Activated CD4-positive, alpha-beta T cell treated with anti-CD3 and anti-CD28 coated beads, Interleukin-2, amount 10 ng/mL, durations not matched to agents 7 days and 5 days (primary cell): Measurements from ENCODE around the gene FOLR3. TPM values are rescaled to one million over a fixed set of nuclear protein-coding genes. Genes with fewer than 3 reads are reported as not detected.
"Not testable (repeated sequence)": the region's sequence is repeated elsewhere in the genome, so short reads cannot be mapped to it uniquely, and the experiment has no call there.

Experiments
- CTCF ChIA-PET: fragments of 350-600 bp; sonication (Branson Sonifier 250); formaldehyde crosslinking; loops from one replicate; lab custom pipeline; 2021; ENCODE audit warnings: antibody characterized with exemption; lab: Charles Lee
- POLR2A ChIA-PET: fragments of 350-600 bp; sonication (Branson Sonifier 250); formaldehyde crosslinking; loops from one replicate; lab custom pipeline; 2021; ENCODE audit warnings: antibody characterized with exemption; lab: Charles Lee
- DNase-seq: peaks from one replicate; pipeline ENCODE4 v3.0.0-alpha.2; 2020
- H3K27ac Mint-ChIP-seq: one replicate; pipeline ENCODE4 v1.8.0; 2021; ENCODE audit warnings: mild to moderate bottlenecking, moderate library complexity, mixed read lengths
- H3K27me3 Mint-ChIP-seq: one replicate; pipeline ENCODE4 v1.8.0; 2021; ENCODE audit warnings: mixed read lengths
- H3K36me3 Mint-ChIP-seq: one replicate; pipeline ENCODE4 v1.8.0; 2021; ENCODE audit warnings: low read depth, mixed read lengths
- H3K4me1 Mint-ChIP-seq: one replicate; pipeline ENCODE4 v1.8.0; 2021; ENCODE audit warnings: mixed read lengths
- H3K4me3 Mint-ChIP-seq: one replicate; pipeline ENCODE4 v1.8.0; 2021; ENCODE audit warnings: mild to moderate bottlenecking, moderate library complexity, mixed read lengths
- H3K9me3 Mint-ChIP-seq: one replicate; pipeline ENCODE4 v1.8.0; 2021; ENCODE audit warnings: mixed read lengths
- total RNA-seq, 2 experiments: library from RNA; stranded (reverse); gene quantifications; one replicate each; pipeline ENCODE4 v1.2.3, GENCODE V29; 2021

Gene FOLR3
- total RNA-seq, 2 experiments from 2014 or later: not detected

GRCh38 chr11:72127923-72128322 is 7.6 kb upstream of the FOLR3 start:
- H3K36me3 Mint-ChIP-seq: peaks cover 9% of the 10 kb centered on the region
- no peaks in the 10 kb centered on the region for H3K4me1 Mint-ChIP-seq
- peaks cover 22% of the 10 kb centered on the region for H3K27me3 Mint-ChIP-seq
- CTCF ChIA-PET: interaction anchor here (0.6 to 2.1 kb wide), 5 partner anchors 10 to 113 kb away, joined by 3 to 6 read pairs (median 4); no protein-coding TSS in a partner anchor
- H3K27ac Mint-ChIP-seq: no peak overlapping the region
- peaks cover 31% of the 10 kb centered on the region for H3K9me3 Mint-ChIP-seq
- H3K4me3 Mint-ChIP-seq: no peak overlapping the region
- DNase-seq: no peak
- POLR2A ChIA-PET: interaction anchor here (0.6 kb wide), 1 partner anchor 102 kb away, joined by 3 read pairs; no protein-coding TSS in a partner anchor

- H3K36me3 Mint-ChIP-seq: peaks cover 9% of the 10 kb centered on the region
- CTCF ChIA-PET: interaction anchor here (1.0 to 2.1 kb wide), 2 partner anchors 9 to 28 kb away, joined by 3 to 5 read pairs; no protein-coding TSS in a partner anchor
- no peak for DNase-seq
- peaks cover 30% of the 10 kb centered on the region for H3K27me3 Mint-ChIP-seq
- peaks cover 28% of the 10 kb centered on the region for H3K9me3 Mint-ChIP-seq
- H3K4me3 Mint-ChIP-seq: no peak overlapping the region
- POLR2A ChIA-PET: no interaction called here
- no peak overlapping the region for H3K27ac Mint-ChIP-seq
- H3K4me1 Mint-ChIP-seq: no peaks in the 10 kb centered on the region
Measured at GRCh38 chr11:72129381-72129780, 6.1 kb upstream of the FOLR3 start.

GRCh38 chr11:72132646-72133045 is 2.9 kb upstream of the FOLR3 start:
- no peak for DNase-seq
- CTCF ChIA-PET: interaction anchor here (2.6 kb wide), 1 partner anchor 11 kb away, joined by 7 read pairs; no protein-coding TSS in a partner anchor
- H3K27me3 Mint-ChIP-seq: peaks cover 25% of the 10 kb centered on the region
- H3K36me3 Mint-ChIP-seq: peaks cover 6% of the 10 kb centered on the region
- no peak overlapping the region for H3K4me3 Mint-ChIP-seq
- peaks cover 6% of the 10 kb centered on the region for H3K4me1 Mint-ChIP-seq
- no peak overlapping the region for H3K27ac Mint-ChIP-seq
- POLR2A ChIA-PET: no interaction called here
- H3K9me3 Mint-ChIP-seq: peaks cover 16% of the 10 kb centered on the region

- Mint-ChIP-seq H3K9me3 (peaks cover 3% of the 10 kb centered on the region), H3K36me3 (no peaks in the 10 kb centered on the region), H3K4me3 (no peak overlapping the region), H3K4me1 (peaks cover 12% of the 10 kb centered on the region), H3K27me3 (peaks cover 16% of the 10 kb centered on the region), H3K27ac (no peak overlapping the region)
- ChIA-PET POLR2A (no interaction called here), CTCF (no interaction called here)
- no peak for DNase-seq
Measured at GRCh38 chr11:72135891-72136683, 562 bp downstream of the FOLR3 start.

- POLR2A ChIA-PET: no interaction called here
- H3K4me1 Mint-ChIP-seq: peaks cover 19% of the 10 kb centered on the region
Measured at GRCh38 chr11:72136684-72137262, 1.2 kb downstream of the FOLR3 start.

GRCh38 chr11:72138821-72139390 is 3.4 kb downstream of the FOLR3 start:
- no peak for DNase-seq
- peaks cover 3% of the 10 kb centered on the region for H3K9me3 Mint-ChIP-seq
- ChIA-PET CTCF (interaction anchor here (0.9 to 1.1 kb wide), 2 partner anchors 10 to 296 kb away, joined by 3 read pairs; partner anchors contain the start of gene CLPB), POLR2A (interaction anchor here (0.5 kb wide), 1 partner anchor 210 kb away, joined by 3 read pairs; the partner anchor contains the start of gene XNDC1N)
- peaks cover 27% of the 10 kb centered on the region for H3K4me1 Mint-ChIP-seq
- no peaks in the 10 kb centered on the region for H3K36me3 Mint-ChIP-seq
- no peak overlapping the region for H3K27ac Mint-ChIP-seq
- no peak overlapping the region for H3K4me3 Mint-ChIP-seq
- peaks cover 2% of the 10 kb centered on the region for H3K27me3 Mint-ChIP-seq

More at GRCh38 chr11:72136684-72137262, 1.2 kb downstream of the FOLR3 start:
- Mint-ChIP-seq H3K9me3 (peaks cover 3% of the 10 kb centered on the region), H3K27ac (no peak overlapping the region), H3K36me3 (no peaks in the 10 kb centered on the region), H3K27me3 (peaks cover 16% of the 10 kb centered on the region), H3K4me3 (no peak overlapping the region)
- no peak for DNase-seq
- CTCF ChIA-PET: interaction anchor here (0.6 kb wide), 1 partner anchor 173 kb away, joined by 3 read pairs; no protein-coding TSS in a partner anchor

- Mint-ChIP-seq H3K36me3 (no peaks in the 10 kb centered on the region), H3K4me1 (peaks cover 28% of the 10 kb centered on the region), H3K9me3 (peaks cover 3% of the 10 kb centered on the region), H3K27ac (no peak overlapping the region), H3K27me3 (peaks cover 2% of the 10 kb centered on the region), H3K4me3 (no peak overlapping the region)
- DNase-seq: no peak
- ChIA-PET POLR2A (no interaction called here), CTCF (interaction anchor here (0.7 to 1.1 kb wide), 2 partner anchors 11 to 295 kb away, joined by 3 to 4 read pairs; partner anchors contain the start of gene CLPB)
Measured at GRCh38 chr11:72139500-72139899, 4.0 kb downstream of the FOLR3 start.

- Mint-ChIP-seq H3K4me1 (peaks cover 28% of the 10 kb centered on the region), H3K36me3 (no peaks in the 10 kb centered on the region), H3K27ac (no peak overlapping the region), H3K27me3 (no peaks in the 10 kb centered on the region), H3K4me3 (no peak overlapping the region), H3K9me3 (peaks cover 3% of the 10 kb centered on the region)
- POLR2A ChIA-PET: interaction anchor here (0.5 kb wide), 1 partner anchor 107 kb away, joined by 3 read pairs; no protein-coding TSS in a partner anchor
- CTCF ChIA-PET: interaction anchor here (0.5 to 0.9 kb wide), 3 partner anchors 50 to 1739 kb away, joined by 3 to 4 read pairs (median 3); no protein-coding TSS in a partner anchor
- no peak for DNase-seq
Measured at GRCh38 chr11:72140661-72141060, 5.1 kb downstream of the FOLR3 start.

- CTCF ChIA-PET: interaction anchor here (0.5 to 0.9 kb wide), 3 partner anchors 50 to 1739 kb away, joined by 3 to 4 read pairs (median 3); no protein-coding TSS in a partner anchor
- Mint-ChIP-seq H3K9me3 (peaks cover 3% of the 10 kb centered on the region), H3K4me1 (peaks cover 28% of the 10 kb centered on the region), H3K27ac (no peak overlapping the region), H3K36me3 (no peaks in the 10 kb centered on the region), H3K27me3 (no peaks in the 10 kb centered on the region), H3K4me3 (no peak overlapping the region)
- DNase-seq: peak; percentile 22
- POLR2A ChIA-PET: interaction anchor here (0.5 kb wide), 1 partner anchor 108 kb away, joined by 3 read pairs; no protein-coding TSS in a partner anchor
Measured at GRCh38 chr11:72141066-72141465, 5.5 kb downstream of the FOLR3 start.

- H3K36me3 Mint-ChIP-seq, DNase-seq, H3K27me3 Mint-ChIP-seq, POLR2A ChIA-PET, H3K9me3 Mint-ChIP-seq, H3K4me3 Mint-ChIP-seq, H3K27ac Mint-ChIP-seq: not testable (repeated sequence)
- H3K4me1 Mint-ChIP-seq: peaks cover 22% of the 10 kb centered on the region
- CTCF ChIA-PET: interaction anchor here (0.8 kb wide), 1 partner anchor 128 kb away, joined by 4 read pairs; no protein-coding TSS in a partner anchor
Measured at GRCh38 chr11:72142086-72142485, 6.6 kb downstream of the FOLR3 start.

GRCh38 chr11:72142543-72142942 is 7.0 kb downstream of the FOLR3 start:
- DNase-seq, H3K4me3 Mint-ChIP-seq, H3K27me3 Mint-ChIP-seq, H3K27ac Mint-ChIP-seq, H3K36me3 Mint-ChIP-seq, POLR2A ChIA-PET, H3K9me3 Mint-ChIP-seq: not testable (repeated sequence)
- CTCF ChIA-PET: interaction anchor here (1.2 kb wide), 1 partner anchor 87 kb away, joined by 3 read pairs; no protein-coding TSS in a partner anchor
- peaks cover 22% of the 10 kb centered on the region for H3K4me1 Mint-ChIP-seq
